WI38 (cell line): ENCODE results near the gene CNTN5.

Source experiments
- H3K4me3 ChIP-seq: 2 replicates; pipeline ENCODE4 v1.5.1; 2011; ENCODE audit warnings: low read depth, mild to moderate bottlenecking, control low read depth, low read length
- CTCF ChIP-seq: IDR thresholded peaks from 2 replicates; pipeline ENCODE4 v1.5.1; 2012; ENCODE audit warnings: low read depth, mild to moderate bottlenecking, control low read depth, low read length

Gene CNTN5

GRCh38 chr11:100182927-100183326 is 1162.2 kb downstream of the CNTN5 start:
- H3K4me3 ChIP-seq = no peak overlapping the region
- no peak for TF ChIP-seq CTCF

- H3K4me3 ChIP-seq = no peak overlapping the region
- TF ChIP-seq CTCF = no peak
These were observed 1164.8 kb downstream of the CNTN5 start for GRCh38 chr11:100185588-100185987.

- no peak overlapping the region for H3K4me3 ChIP-seq
- TF ChIP-seq CTCF = no peak
These were observed 1167.5 kb downstream of the CNTN5 start for GRCh38 chr11:100188137-100188783.

- no peak for TF ChIP-seq CTCF
- no peak overlapping the region for H3K4me3 ChIP-seq
These were observed 1169.6 kb downstream of the CNTN5 start for GRCh38 chr11:100190395-100190794.

- TF ChIP-seq CTCF = no peak
These were observed 1171.4 kb downstream of the CNTN5 start for GRCh38 chr11:100192181-100192580.

GRCh38 chr11:100203789-100204188 is 1183.0 kb downstream of the CNTN5 start:
- no peak overlapping the region for H3K4me3 ChIP-seq
- TF ChIP-seq CTCF = no peak

More at GRCh38 chr11:100192181-100192580, 1171.4 kb downstream of the CNTN5 start:
- H3K4me3 ChIP-seq = no peak overlapping the region

GRCh38 chr11:100205926-100206325 is 1185.2 kb downstream of the CNTN5 start:
- TF ChIP-seq CTCF = no peak
- H3K4me3 ChIP-seq = no peak overlapping the region
